K562 (cell line): ENCODE data around the gene MBP. TPM values are rescaled to one million over a fixed set of nuclear protein-coding genes. Genes with fewer than 3 reads are reported as not detected.
"Not testable (repeated sequence)": the region's sequence is repeated elsewhere in the genome, so short reads cannot be mapped to it uniquely, and the experiment has no call there.

Experiments
- ATAC-seq: fragments of 200-7000 bp; cut with Tn5 transposase; 3 replicates; pipeline ENCODE4 v1.9.1; 2020; ENCODE audit warnings: moderate library complexity
- BruUV-seq: library from RNA; stranded (reverse); fragments of 400-500 nt; replicated peaks from 2 replicates; lab custom pipeline; 2021; lab: Mats Ljungman, UMichigan
- CTCF ChIA-PET: fragments of 300-600 bp; formaldehyde crosslinking; extraction: SDS; loops from one replicate; lab custom pipeline; 2021; ENCODE audit warnings: low intra/inter-chr PET ratio; lab: Yijun Ruan, JAX
- POLR2A ChIA-PET: fragments of 300-600, 350-650 bp; sonication (Branson Sonifier 250); formaldehyde crosslinking; extraction: SDS; loops from one replicate; lab custom pipeline; 2021; ENCODE audit warnings: antibody characterized with exemption, inconsistent platforms; lab: Yijun Ruan, JAX
- DNase-seq, 4 experiments: peaks; one replicate each; pipeline versions ENCODE4 v3.0.0 to v3.0.0-alpha.2; 2011 to 2018; ENCODE audit warnings: low spot score in 3 of 4, mixed read lengths in 3 of 4; ENCODE audit errors: extremely low read depth in 1 of 4
- FAIRE-seq: peaks from 2 replicates; lab custom pipeline; 2011; peaks lifted over from hg19 to GRCh38; lab: Jason Lieb, UNC
- H2AFZ ChIP-seq: 2 replicates; pipeline ENCODE4 v1.6.0; 2011; ENCODE audit warnings: low read depth, low read length, control low read depth, inconsistent platforms
- H3K27ac ChIP-seq: fragments of 200-600 bp; 3 replicates; pipeline ENCODE4 v1.8.0; 2011; ENCODE audit warnings: low read depth, mild to moderate bottlenecking, control low read depth, inconsistent platforms, low read length, moderate library complexity, mixed read lengths; ENCODE audit errors: extremely low read depth
- H3K27me3 ChIP-seq, 2 experiments: fragments of 300-600 bp in 1 of 2; 2 replicates in 1 of 2; 3 replicates in 1 of 2; pipeline versions ENCODE4 v1.6.0 to v1.8.0; 2011; ENCODE audit warnings: inconsistent platforms in 2 of 2, low read length in 2 of 2, mild to moderate bottlenecking in 1 of 2, mixed read lengths in 1 of 2, moderate library complexity in 1 of 2; ENCODE audit not compliant: control insufficient read depth in 2 of 2, insufficient read depth in 2 of 2
- H3K36me3 ChIP-seq: fragments of 300-600 bp; 3 replicates; pipeline ENCODE4 v1.8.0; 2011; ENCODE audit warnings: mild to moderate bottlenecking, low read length, inconsistent platforms; ENCODE audit not compliant: control insufficient read depth, insufficient read depth
- H3K4me1 ChIP-seq, 2 experiments: fragments of 200-600 bp in 1 of 2; replicated peaks in 1 of 2; 2 replicates in 1 of 2; 3 replicates in 1 of 2; pipeline versions ENCODE4 v1.5.1 to v1.8.0; 2011; ENCODE audit warnings: inconsistent platforms in 2 of 2, low read length in 2 of 2, mild to moderate bottlenecking in 1 of 2, mixed read lengths in 1 of 2, moderate library complexity in 1 of 2; ENCODE audit not compliant: control insufficient read depth in 2 of 2, insufficient read depth in 2 of 2
- H3K4me2 ChIP-seq: 2 replicates; pipeline ENCODE4 v1.6.1; 2011; ENCODE audit warnings: low read length, control low read depth, inconsistent platforms, mixed read lengths; ENCODE audit not compliant: insufficient read depth
- H3K4me3 ChIP-seq: fragments of 200-600 bp; sonication (generic), shearing (Covaris generic); 2 replicates; pipeline ENCODE4 v1.5.1; 2016; ENCODE audit warnings: control low read depth, inconsistent platforms
- H3K79me2 ChIP-seq: fragments of 200-600 bp; 3 replicates; pipeline ENCODE4 v1.8.0; 2011; ENCODE audit warnings: low read length, inconsistent platforms; ENCODE audit not compliant: control insufficient read depth, insufficient read depth
- H3K9ac ChIP-seq, 2 experiments: 2 replicates each; pipeline versions ENCODE4 v1.6.0 to v1.6.1; 2011; ENCODE audit warnings: low read depth in 2 of 2, low read length in 2 of 2, control low read depth in 1 of 2, inconsistent platforms in 1 of 2, mild to moderate bottlenecking in 1 of 2, mixed read lengths in 1 of 2; ENCODE audit not compliant: insufficient read depth in 1 of 2
- H3K9me1 ChIP-seq: one replicate; pipeline ENCODE4 v1.6.0; 2011; ENCODE audit warnings: inconsistent platforms, mild to moderate bottlenecking, low read length, moderate library complexity; ENCODE audit not compliant: control insufficient read depth, insufficient read depth
- H3K9me3 ChIP-seq: replicated peaks from 2 replicates; pipeline ENCODE4 v1.5.1; 2011; ENCODE audit warnings: low read depth, low read length, inconsistent platforms; ENCODE audit not compliant: control insufficient read depth, insufficient read depth
- H4K20me1 ChIP-seq: replicated peaks from 2 replicates; pipeline ENCODE4 v1.6.1; 2011; ENCODE audit warnings: low read length, inconsistent platforms, mixed read lengths; ENCODE audit not compliant: control insufficient read depth, insufficient read depth
- BMI1 ChIP-seq: fragments of 150-350 bp; IDR thresholded peaks from 2 replicates; pipeline ENCODE4 v1.6.1; 2014; ENCODE audit warnings: low read length
- CC2D1A ChIP-seq: fragments of 450-650 bp; IDR thresholded peaks from 2 replicates; pipeline ENCODE4 v1.6.1; 2017; ENCODE audit warnings: mild to moderate bottlenecking
- DACH1 ChIP-seq: fragments of 450-650 bp; IDR thresholded peaks from 2 replicates; pipeline ENCODE4 v1.6.1; 2018; ENCODE audit not compliant: partially characterized antibody
- EGR1 ChIP-seq: fragments of 450-650 bp; conservative IDR thresholded peaks from 2 replicates; pipeline ENCODE4 v1.6.1; 2017; ENCODE audit warnings: mild to moderate bottlenecking
- FOXJ2 ChIP-seq: fragments of 200-800 bp; sonication (Bioruptor generic); IDR thresholded peaks from 2 replicates; pipeline ENCODE4 v1.6.1; 2016; ENCODE audit warnings: missing genetic modification characterization, missing compliant biosample characterization
- HCFC1 ChIP-seq: IDR thresholded peaks from 2 replicates; pipeline ENCODE4 v1.6.1; 2012; ENCODE audit warnings: low read depth, low read length, improper control_type of control experiment
- HES1 ChIP-seq: fragments of 450-650 bp; IDR thresholded peaks from 2 replicates; pipeline ENCODE4 v1.6.1; 2016; ENCODE audit warnings: low read depth, mild to moderate bottlenecking, moderate library complexity
- MAFF ChIP-seq: IDR thresholded peaks from 2 replicates; pipeline ENCODE4 v1.6.1; 2012; ENCODE audit warnings: low read length, improper control_type of control experiment
- PHTF2 ChIP-seq: fragments of 250-450 bp; sonication (Bioruptor Pico); IDR thresholded peaks from 2 replicates; pipeline ENCODE4 v1.5.0; 2021; ENCODE audit warnings: mild to moderate bottlenecking
- POLR2AphosphoS5 ChIP-seq: IDR thresholded peaks from 2 replicates; pipeline ENCODE4 v1.6.1; 2011; ENCODE audit warnings: mild to moderate bottlenecking, low read depth, low read length, moderate library complexity; ENCODE audit not compliant: control insufficient read depth, insufficient read depth
- RBBP5 ChIP-seq: fragments of 200-600 bp; sonication (generic); IDR thresholded peaks from 2 replicates; pipeline ENCODE4 v1.6.1; 2012; ENCODE audit warnings: borderline replicate concordance, mild to moderate bottlenecking, low read length, control low read depth, inconsistent platforms; ENCODE audit not compliant: insufficient read depth, poor library complexity, severe bottlenecking
- ZSCAN29 ChIP-seq: fragments of 450-650 bp; IDR thresholded peaks from 2 replicates; pipeline ENCODE4 v1.6.1; 2017
- WGBS: fragments of 100-300 bp; shearing (Covaris generic); methylation state at CpG from one replicate; pipeline ENCODE4 v1.1.6; 2016; ENCODE audit warnings: low coverage, mixed read lengths; ENCODE audit not compliant: insufficient coverage; ENCODE audit errors: missing lambda C conversion rate; 5-methylcytosine and 5-hydroxymethylcytosine counted together
- in situ Hi-C: fragments of 300-500 bp; cut with MboI; formaldehyde crosslinking; loops from 4 replicates; pipeline ENCODE4 v1.15.0; 2018; ENCODE audit warnings: inconsistent platforms, mixed read lengths
- intact Hi-C: fragments of 100-400 bp; cut with micrococcal nuclease; formaldehyde crosslinking; loops from 2 replicates; pipeline ENCODE4 v1.14.2; 2022
- polyA plus RNA-seq, 8 experiments: library from polyadenylated mRNA; depleted of rRNA in 4 of 8; stranded (reverse) in 5 of 8; unstranded in 3 of 8; fragments of >200 nt; fragmentation: Nextera tagmentation in 2 of 8; fragmentation: Illumina TruSeq in 1 of 8; extraction: Ambion mirVana in 2 of 8; extraction: Trizol in 1 of 8; gene quantifications; 2 replicates each; pipeline versions ENCODE4 v1.2.1 to v1.2.3, GENCODE V29; 2011 to 2014; ENCODE audit warnings: inconsistent platforms in 1 of 8, missing spikeins in 1 of 8
- total RNA-seq, 7 experiments: library from RNA; depleted of rRNA in 6 of 7; stranded (reverse); fragments of >200 nt in 6 of 7; fragmentation: Illumina TruSeq in 2 of 7; extraction: Trizol in 2 of 7; gene quantifications; 2 replicates each; pipeline versions ENCODE4 v1.2.1 to v1.2.3, GENCODE V29; 2011 to 2021; ENCODE audit warnings: low replicate concordance in 1 of 7
- TF ChIP-seq, protein P1 (sequence below): fragments of 200-400 bp; formaldehyde crosslinking; IDR thresholded peaks from 2 replicates; pipeline ENCODE4 v1.6.1; 2017; ENCODE audit warnings: mild to moderate bottlenecking, low read depth, low read length, moderate library complexity

MBP gene
- total and polyA plus RNA-seq, 9 of the 15 experiments (the other 6 are each of a cell fraction or from before 2014, with no cell fraction given), result 0.09 TPM; not detected in 8

DNA sequence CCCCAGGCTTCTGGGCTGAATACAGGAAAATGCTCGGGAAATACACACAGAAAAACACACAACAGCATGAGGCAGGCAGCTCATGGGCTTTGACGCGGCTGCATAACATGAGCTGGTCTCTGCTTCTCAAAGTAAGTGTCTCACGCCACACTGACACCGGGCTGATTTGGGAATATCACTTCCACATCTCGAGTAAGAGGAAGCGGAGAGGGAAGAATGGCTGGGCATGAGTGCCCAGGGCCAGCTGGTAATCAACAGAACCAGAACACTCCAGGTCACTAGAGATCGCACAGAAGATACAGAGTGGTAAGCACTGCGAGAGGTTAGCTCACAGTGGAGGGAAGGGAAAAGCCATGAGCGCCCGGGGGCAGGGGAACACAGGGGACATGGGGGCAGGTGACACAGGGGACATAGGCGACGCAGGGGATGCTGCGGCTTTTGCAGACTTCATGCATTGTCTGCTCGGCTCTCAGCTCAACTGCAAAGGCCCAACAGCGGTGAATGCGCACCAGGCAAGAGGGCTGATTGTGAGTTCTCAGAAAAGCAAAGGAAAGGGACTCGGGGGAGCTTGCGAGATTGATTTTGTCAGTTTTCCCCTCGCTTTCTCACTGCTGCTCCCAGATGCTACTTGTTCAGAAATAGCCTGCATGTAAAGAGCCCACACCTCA is 141.4 kb downstream of the MBP start:
- TF ChIP-seq ZSCAN29 (no peak), FOXJ2 (tag) (no peak), POLR2AphosphoS5 (no peak), MAFF (no peak), HCFC1 (no peak), BMI1 (no peak), DACH1 (no peak), PHTF2 (CRISPR knock-in tag) (no peak), HES1 (no peak), EGR1 (no peak), RBBP5 (no peak), CC2D1A (no peak)
- TF ChIP-seq, protein P1, sequence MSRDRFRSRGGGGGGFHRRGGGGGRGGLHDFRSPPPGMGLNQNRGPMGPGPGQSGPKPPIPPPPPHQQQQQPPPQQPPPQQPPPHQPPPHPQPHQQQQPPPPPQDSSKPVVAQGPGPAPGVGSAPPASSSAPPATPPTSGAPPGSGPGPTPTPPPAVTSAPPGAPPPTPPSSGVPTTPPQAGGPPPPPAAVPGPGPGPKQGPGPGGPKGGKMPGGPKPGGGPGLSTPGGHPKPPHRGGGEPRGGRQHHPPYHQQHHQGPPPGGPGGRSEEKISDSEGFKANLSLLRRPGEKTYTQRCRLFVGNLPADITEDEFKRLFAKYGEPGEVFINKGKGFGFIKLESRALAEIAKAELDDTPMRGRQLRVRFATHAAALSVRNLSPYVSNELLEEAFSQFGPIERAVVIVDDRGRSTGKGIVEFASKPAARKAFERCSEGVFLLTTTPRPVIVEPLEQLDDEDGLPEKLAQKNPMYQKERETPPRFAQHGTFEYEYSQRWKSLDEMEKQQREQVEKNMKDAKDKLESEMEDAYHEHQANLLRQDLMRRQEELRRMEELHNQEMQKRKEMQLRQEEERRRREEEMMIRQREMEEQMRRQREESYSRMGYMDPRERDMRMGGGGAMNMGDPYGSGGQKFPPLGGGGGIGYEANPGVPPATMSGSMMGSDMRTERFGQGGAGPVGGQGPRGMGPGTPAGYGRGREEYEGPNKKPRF, result no peak
- TF ChIP-seq, all 486 proteins: peak for 0

DNA sequence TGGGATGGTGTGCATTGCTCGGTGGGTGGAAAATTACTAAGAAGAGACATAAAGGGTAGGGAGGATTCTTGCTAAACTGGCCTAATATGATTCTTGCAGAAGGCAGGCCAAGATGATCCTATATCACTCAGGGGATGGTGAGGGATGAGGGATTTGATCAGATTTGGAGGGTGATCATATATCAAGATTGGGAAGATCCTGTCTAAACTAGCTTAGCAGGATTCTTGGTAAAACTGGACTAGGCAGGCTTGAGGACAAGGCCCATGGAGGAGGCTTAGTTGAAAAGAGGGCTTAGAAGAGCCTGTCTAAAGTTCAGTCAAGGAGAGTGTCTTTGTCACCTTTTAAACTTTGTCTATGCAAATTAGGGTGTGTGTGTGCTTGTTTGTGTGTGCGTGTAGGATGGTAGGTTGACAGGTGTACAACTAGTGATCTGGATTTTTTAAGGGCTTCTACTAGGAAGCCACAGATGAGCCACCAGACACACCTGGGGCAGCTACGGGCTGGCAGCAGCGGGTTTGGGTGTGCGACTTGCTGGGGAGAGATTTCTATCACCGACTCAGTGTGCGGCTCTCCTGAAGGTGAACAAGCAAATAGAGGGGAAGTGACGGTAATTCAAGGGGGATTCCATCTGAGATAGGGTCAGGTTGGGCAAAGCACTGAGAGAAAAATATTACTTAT is 142.1 kb downstream of the MBP start:
- intact Hi-C loops, POLR2A ChIA-PET, FAIRE-seq: not testable (repeated sequence)

More for the DNA sequence above, 141.4 kb downstream of the MBP start:
- no peaks in the 10 kb centered on the region for H3K36me3 ChIP-seq
- FAIRE-seq, result no peak
- CTCF ChIA-PET, result no interaction called here
- DNase-seq, result no peak
- no peak overlapping the region for H3K4me2 ChIP-seq
- peaks cover 33 to 62% of the 10 kb centered on the region in 2 experiments for H3K27me3 ChIP-seq
- under 1% methylated on average over 14 of the region's 20 CpGs for WGBS
- H3K27ac ChIP-seq, result no peak overlapping the region
- in situ Hi-C loops (no loop called here), intact Hi-C loops (no loop called here)
- no TSS peak for BruUV-seq
- no peaks in the 10 kb centered on the region for H3K4me1 ChIP-seq
- no peak overlapping the region for H2AFZ ChIP-seq
- H4K20me1 ChIP-seq, result no peaks in the 10 kb centered on the region; the same call in 1 of the 2 replicates
- H3K9me1 ChIP-seq, result no peaks in the 10 kb centered on the region
- H3K9me3 ChIP-seq, result no peaks in the 10 kb centered on the region
- no peak overlapping the region for H3K9ac ChIP-seq
- POLR2A ChIA-PET, result no interaction called here
- ATAC-seq, result no peak
- no peaks in the 10 kb centered on the region for H3K79me2 ChIP-seq
- H3K4me3 ChIP-seq, result no peak overlapping the region

More for the DNA sequence above, 142.1 kb downstream of the MBP start:
- peaks cover 37 to 69% of the 10 kb centered on the region in 2 experiments for H3K27me3 ChIP-seq
- H3K36me3 ChIP-seq, H3K9ac ChIP-seq, H3K4me3 ChIP-seq, ATAC-seq, DNase-seq, H3K9me1 ChIP-seq, H3K4me2 ChIP-seq, BruUV-seq, H3K9me3 ChIP-seq, H2AFZ ChIP-seq, H3K79me2 ChIP-seq, H4K20me1 ChIP-seq, in situ Hi-C loops, CTCF ChIA-PET, H3K27ac ChIP-seq, H3K4me1 ChIP-seq: not testable (repeated sequence)
- 3% methylated on average over 8 of the region's 8 CpGs for WGBS
